Right renal pelvis (tissue), 4 donors: ENCODE results near the gene LOXL3. TPM values are rescaled to one million over a fixed set of nuclear protein-coding genes. Genes with fewer than 3 reads are reported as not detected.

Source experiments
- DNase-seq, 4 donors: peaks; one replicate each; pipeline ENCODE4 v3.0.0-alpha.2; 2013; ENCODE audit warnings: low read depth in 4 of 4, low spot score in 3 of 4, missing footprints in 1 of 4
- polyA plus RNA-seq, 4 donors: library from polyadenylated mRNA; unstranded; fragments of 120-200 nt; gene quantifications; one replicate each; pipeline ENCODE4 v1.2.1, GENCODE V29; 2013; ENCODE audit not compliant: insufficient read length in 4 of 4

LOXL3 gene
- polyA plus RNA-seq, 4 donors: 9.2 to 11.3 (median 10.4) TPM

- peak; percentile 93 to 98 (median 97) for DNase-seq
These were observed 24.1 kb downstream of the LOXL3 start, which contains the start of the genes AUP1 and HTRA2 for GRCh38 chr2:74529357-74530238. Gene AUP1, minus strand, starts transcription at chr2:74529706. Its CDS starts 77 bp downstream, at chr2:74529629. Gene HTRA2, plus strand, starts transcription at chr2:74529933. Its CDS starts 74 bp downstream, at chr2:74530007.

- no peak for DNase-seq
These were observed 25.0 kb downstream of the LOXL3 start for GRCh38 chr2:74528600-74529356.

- DNase-seq: no peak
These were observed 26.0 kb downstream of the LOXL3 start for GRCh38 chr2:74527741-74528140.

GRCh38 chr2:74526649-74527230 lies 27.0 kb downstream of the LOXL3 start:
- DNase-seq: no peak

GRCh38 chr2:74525717-74526648 lies 27.8 kb downstream of the LOXL3 start, which contains the start of gene DQX1:
Gene DQX1, minus strand, starts transcription at chr2:74526231. Its CDS starts 502 bp downstream, at chr2:74525729.
- no peak for DNase-seq

- no peak for DNase-seq
These were observed 28.6 kb downstream of the LOXL3 start for GRCh38 chr2:74524955-74525716.

GRCh38 chr2:74524005-74524404 lies 29.7 kb downstream of the LOXL3 start:
- no peak for DNase-seq

- DNase-seq: no peak
These were observed 31.2 kb downstream of the LOXL3 start for GRCh38 chr2:74522516-74522915.

GRCh38 chr2:74516650-74517049 lies 37.1 kb downstream of the LOXL3 start:
- no peak for DNase-seq

GRCh38 chr2:74515981-74516633 lies 37.6 kb downstream of the LOXL3 start:
- DNase-seq: no peak

- DNase-seq: no peak
These were observed 38.3 kb downstream of the LOXL3 start for GRCh38 chr2:74515271-74515980.

GRCh38 chr2:74514368-74515270 lies 39.1 kb downstream of the LOXL3 start, which contains the start of gene TLX2:
Gene TLX2, plus strand, starts transcription at chr2:74514450. Its CDS starts 357 bp downstream, at chr2:74514807.
- no peak for DNase-seq

- no peak for DNase-seq
These were observed 40.0 kb downstream of the LOXL3 start for GRCh38 chr2:74513605-74514367.

GRCh38 chr2:74512744-74513604 lies 40.8 kb downstream of the LOXL3 start:
- DNase-seq: no peak
